ENCODE data around the gene GPER1. TPM values are rescaled to one million over a fixed set of nuclear protein-coding genes. Genes with fewer than 3 reads are reported as not detected.

The GPER1 gene
- total and polyA plus RNA-seq, 8 donors = 0.20 to 3.5 (median 1.0) TPM

DNA sequence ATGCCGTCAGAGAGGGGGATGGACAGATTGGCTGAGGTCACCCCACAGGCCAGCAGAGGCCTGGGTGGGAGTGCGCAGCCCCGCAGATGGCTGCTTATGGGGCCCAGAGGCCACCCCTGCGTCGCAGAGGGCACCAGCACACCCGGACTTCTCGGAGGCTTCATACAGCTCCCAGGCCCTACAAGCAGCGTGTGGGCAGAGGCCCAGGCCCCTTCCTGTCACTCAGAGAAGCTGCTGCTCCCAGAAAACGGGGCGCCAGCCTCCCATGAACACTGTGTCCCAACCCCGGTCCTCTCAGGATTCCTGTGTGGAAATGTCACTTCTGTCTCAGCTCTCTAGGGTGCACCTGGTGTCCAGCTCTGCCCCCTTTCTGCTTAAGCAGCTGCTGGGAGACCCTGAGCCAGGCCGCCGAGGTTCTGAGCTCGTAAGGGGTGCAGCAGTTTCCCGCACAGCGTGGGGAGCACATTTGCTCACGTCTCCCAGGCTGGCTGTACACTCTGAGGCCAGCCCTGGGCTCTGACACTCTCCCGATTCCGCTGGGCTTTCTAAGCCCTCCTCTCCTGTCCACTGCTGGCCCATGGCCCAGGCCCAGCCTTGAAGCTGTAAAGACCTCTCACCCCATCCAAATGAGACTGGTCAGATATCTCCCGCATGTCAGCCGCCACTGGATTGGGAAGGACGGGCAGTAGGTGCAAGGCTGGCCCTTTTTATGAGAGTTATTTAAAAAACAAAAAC, 36.8 kb upstream of the GPER1 start:
- ATAC-seq = no peak
- intact Hi-C loops (cut with DNase I) = loop anchor here in 1 of 3 donors (10.0 kb wide), 1 partner anchor 146 kb away; no protein-coding TSS in a partner anchor
- 82 to 90% methylated on average over 22 of the region's 22 CpGs for WGBS, 2 donors
- peaks cover 8 to 12% (median 9%) of the 10 kb centered on the region in 3 donors for H3K4me1 ChIP-seq
- H3K27ac ChIP-seq = no peak overlapping the region
- no peaks in the 10 kb centered on the region for H3K36me3 ChIP-seq
- H3K4me3 ChIP-seq = no peak overlapping the region
- H3K9me3 ChIP-seq = no peaks in the 10 kb centered on the region
- TF ChIP-seq, protein P1, sequence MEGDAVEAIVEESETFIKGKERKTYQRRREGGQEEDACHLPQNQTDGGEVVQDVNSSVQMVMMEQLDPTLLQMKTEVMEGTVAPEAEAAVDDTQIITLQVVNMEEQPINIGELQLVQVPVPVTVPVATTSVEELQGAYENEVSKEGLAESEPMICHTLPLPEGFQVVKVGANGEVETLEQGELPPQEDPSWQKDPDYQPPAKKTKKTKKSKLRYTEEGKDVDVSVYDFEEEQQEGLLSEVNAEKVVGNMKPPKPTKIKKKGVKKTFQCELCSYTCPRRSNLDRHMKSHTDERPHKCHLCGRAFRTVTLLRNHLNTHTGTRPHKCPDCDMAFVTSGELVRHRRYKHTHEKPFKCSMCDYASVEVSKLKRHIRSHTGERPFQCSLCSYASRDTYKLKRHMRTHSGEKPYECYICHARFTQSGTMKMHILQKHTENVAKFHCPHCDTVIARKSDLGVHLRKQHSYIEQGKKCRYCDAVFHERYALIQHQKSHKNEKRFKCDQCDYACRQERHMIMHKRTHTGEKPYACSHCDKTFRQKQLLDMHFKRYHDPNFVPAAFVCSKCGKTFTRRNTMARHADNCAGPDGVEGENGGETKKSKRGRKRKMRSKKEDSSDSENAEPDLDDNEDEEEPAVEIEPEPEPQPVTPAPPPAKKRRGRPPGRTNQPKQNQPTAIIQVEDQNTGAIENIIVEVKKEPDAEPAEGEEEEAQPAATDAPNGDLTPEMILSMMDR (IDR thresholded peaks at IDR 0.05) = no peak
- DNase-seq = peak in 2 of 6 donors; percentile 20 to 49
- FAIRE-seq = no peak
- no peaks in the 10 kb centered on the region for H3K27me3 ChIP-seq

DNA sequence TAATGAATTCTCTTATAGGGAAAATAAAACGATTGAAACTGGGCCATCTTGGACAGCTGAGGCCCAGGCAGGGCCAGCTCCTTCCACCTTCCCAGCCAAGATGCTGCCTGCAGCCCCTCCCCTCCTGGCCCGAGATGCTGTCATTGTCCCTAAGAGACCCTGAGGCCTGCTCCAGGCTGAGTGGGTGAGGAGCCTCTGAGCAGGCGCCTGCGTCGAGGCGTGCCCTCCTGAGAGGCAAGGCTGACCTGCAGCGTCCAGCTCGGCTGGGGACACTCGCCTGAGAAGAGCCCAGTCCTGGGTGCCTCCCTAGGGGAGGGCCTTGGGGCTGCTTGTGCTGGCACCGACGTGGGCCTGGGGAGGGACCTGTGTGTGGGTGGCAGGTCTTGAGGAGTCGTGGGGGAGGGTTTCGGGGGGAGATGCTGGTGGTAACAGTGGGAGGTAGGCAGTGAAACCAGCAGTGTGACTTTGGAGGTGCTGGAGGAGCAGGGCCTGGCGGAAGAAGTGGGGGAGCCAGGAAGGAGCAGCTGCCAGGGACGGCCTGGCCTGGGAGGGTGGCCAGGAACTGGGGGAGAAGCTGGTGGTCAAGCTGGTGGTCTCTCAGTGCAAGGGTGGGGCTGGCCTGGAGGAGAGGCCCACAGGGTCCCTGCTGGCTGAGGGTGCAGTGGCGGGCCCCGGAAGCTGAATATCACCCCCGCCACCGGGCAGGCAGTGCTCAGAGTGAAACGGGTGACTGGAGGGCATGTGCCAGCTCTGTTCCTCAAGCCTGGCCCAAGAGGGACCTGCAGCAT, 35.7 kb upstream of the GPER1 start:
- FAIRE-seq (no peak), DNase-seq (peak in 2 of 6 donors; percentile 27 to 60), ATAC-seq (no peak)
- H3K36me3 ChIP-seq = no peaks in the 10 kb centered on the region
- 79 to 80% methylated on average over 18 to 19 of the region's 20 CpGs for WGBS, 2 donors
- TF ChIP-seq, protein P1 (IDR thresholded peaks at IDR 0.05) = no peak
- H3K4me3 ChIP-seq = no peak overlapping the region
- H3K4me1 ChIP-seq = peaks cover under 1 to 4% (median 4%) of the 10 kb centered on the region in 3 donors
- H3K27ac ChIP-seq = peak overlapping the region in 1 of 4 donors; percentile 42
- intact Hi-C loops (cut with DNase I) = loop anchor here in 1 of 3 donors (10.0 kb wide), 1 partner anchor 147 kb away; no protein-coding TSS in a partner anchor
- H3K27me3 ChIP-seq = no peaks in the 10 kb centered on the region
- H3K9me3 ChIP-seq = no peaks in the 10 kb centered on the region

DNA sequence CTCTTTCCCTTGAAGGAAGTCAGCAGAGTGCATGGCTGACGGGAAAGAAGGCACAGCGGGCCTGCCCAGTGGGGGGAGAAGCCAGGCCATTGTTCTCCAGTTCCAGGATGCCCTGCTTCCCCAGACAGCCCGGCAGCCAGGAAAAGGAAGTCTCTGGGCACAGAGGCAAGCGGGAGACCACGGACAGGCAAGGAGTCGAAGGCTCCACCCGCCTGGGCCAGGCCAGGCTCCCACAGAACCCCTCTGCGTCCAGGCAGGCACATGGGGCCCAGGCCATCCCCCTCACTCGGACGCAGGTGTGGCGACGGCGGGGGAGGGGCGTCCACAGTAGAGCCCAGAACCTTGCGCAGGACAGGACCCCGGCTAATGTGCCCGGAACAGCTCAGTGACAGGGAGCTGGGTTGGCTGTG, 34.9 kb upstream of the GPER1 start:
- Histone ChIP-seq H3K4me3 (no peak overlapping the region), H3K27me3 (no peaks in the 10 kb centered on the region), H3K9me3 (no peaks in the 10 kb centered on the region), H3K4me1 (no peaks in the 10 kb centered on the region), H3K27ac (peak overlapping the region in 1 of 4 donors; percentile 62), H3K36me3 (peaks cover 0 to 2% (median 0%) of the 10 kb centered on the region in 3 donors)
- WGBS, 2 donors = 84 to 95% methylated on average over 11 to 17 of the region's 17 CpGs
- FAIRE-seq (no peak), ATAC-seq (peak in 1 of 4 donors; percentile 16), DNase-seq (peak in 2 of 6 donors; percentile 25 to 73)
- TF ChIP-seq, protein P1 (IDR thresholded peaks at IDR 0.05) = no peak
- intact Hi-C loops (cut with DNase I) = loop anchor here in 1 of 3 donors (10.0 kb wide), 1 partner anchor 148 kb away; no protein-coding TSS in a partner anchor

DNA sequence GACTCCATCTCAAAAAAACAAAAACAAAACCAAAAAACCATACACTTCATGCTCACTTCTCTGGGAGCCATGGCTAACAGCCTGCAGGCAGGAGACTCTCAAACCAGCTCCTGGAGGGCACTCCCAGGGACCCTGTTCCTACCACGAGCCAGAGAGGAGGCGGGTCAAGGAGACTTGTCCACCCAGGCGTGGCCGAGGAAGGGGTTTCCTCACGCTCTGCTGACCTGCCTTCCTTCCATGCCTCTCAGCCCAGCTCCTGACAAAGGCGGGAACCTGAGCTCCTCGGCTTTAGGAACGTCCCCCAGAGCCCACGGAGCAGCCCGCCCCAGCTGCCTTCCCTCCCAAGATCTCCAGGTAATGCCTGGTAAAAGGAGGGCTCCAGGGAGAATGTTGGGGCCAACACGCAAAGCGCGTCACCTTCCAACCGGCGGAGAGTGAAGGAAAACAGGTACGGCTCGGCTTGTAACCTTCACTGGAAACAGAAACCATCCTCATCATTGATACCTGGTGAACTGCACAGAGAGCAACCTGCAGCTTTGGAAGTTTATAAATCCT, 34.0 kb upstream of the GPER1 start:
- TF ChIP-seq, protein P1 (IDR thresholded peaks at IDR 0.05) = no peak
- no peak for FAIRE-seq
- Histone ChIP-seq H3K27ac (no peak overlapping the region), H3K9me3 (no peaks in the 10 kb centered on the region), H3K4me1 (no peaks in the 10 kb centered on the region), H3K36me3 (peaks cover 0 to 5% (median 0%) of the 10 kb centered on the region in 3 donors), H3K27me3 (no peaks in the 10 kb centered on the region), H3K4me3 (no peak overlapping the region)
- ATAC-seq = no peak
- WGBS, 2 donors = 91 to 94% methylated on average over 17 of the region's 17 CpGs
- intact Hi-C loops (cut with DNase I) = loop anchor here in 1 of 3 donors (10.0 kb wide), 1 partner anchor 149 kb away; no protein-coding TSS in a partner anchor
- peak in 1 of 6 donors; percentile 43 for DNase-seq

All from pancreas (tissue), 10 donors.